B cell (primary cell): Measurements from ENCODE around the gene RALGAPA2.

Experiments used
- EZH2 ChIP-seq: IDR thresholded peaks from 2 replicates; pipeline ENCODE4 v1.6.1; 2012; ENCODE audit warnings: borderline replicate concordance, low read depth, mild to moderate bottlenecking, moderate library complexity, low read length; ENCODE audit not compliant: insufficient read depth, poor library complexity, severe bottlenecking
- TF ChIP-seq, protein P1 (sequence below): fragments of 200-600 bp; IDR thresholded peaks from one replicate; pipeline ENCODE4 v1.8.0; 2022; ENCODE audit warnings: antibody characterized with exemption, mild to moderate bottlenecking

DNA sequence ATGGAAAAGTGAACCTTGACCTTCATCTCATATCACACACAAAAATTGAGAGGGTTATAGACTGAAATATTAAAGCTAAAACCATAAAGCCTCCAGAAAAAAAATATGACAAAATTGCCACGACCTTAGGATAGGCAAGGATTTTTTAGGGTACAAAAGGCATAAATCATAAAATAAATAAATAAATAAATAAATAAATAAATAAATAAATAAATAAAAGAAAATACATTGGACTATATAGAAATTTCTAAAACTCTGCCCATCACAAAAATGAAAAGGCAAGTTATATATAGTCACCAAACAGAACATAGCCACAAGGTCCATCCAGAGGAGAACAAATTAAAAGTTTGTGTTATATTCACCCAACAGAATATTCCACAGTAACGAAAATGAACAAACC lies 235.9 kb downstream of the RALGAPA2 start:
- TF ChIP-seq, protein P1, sequence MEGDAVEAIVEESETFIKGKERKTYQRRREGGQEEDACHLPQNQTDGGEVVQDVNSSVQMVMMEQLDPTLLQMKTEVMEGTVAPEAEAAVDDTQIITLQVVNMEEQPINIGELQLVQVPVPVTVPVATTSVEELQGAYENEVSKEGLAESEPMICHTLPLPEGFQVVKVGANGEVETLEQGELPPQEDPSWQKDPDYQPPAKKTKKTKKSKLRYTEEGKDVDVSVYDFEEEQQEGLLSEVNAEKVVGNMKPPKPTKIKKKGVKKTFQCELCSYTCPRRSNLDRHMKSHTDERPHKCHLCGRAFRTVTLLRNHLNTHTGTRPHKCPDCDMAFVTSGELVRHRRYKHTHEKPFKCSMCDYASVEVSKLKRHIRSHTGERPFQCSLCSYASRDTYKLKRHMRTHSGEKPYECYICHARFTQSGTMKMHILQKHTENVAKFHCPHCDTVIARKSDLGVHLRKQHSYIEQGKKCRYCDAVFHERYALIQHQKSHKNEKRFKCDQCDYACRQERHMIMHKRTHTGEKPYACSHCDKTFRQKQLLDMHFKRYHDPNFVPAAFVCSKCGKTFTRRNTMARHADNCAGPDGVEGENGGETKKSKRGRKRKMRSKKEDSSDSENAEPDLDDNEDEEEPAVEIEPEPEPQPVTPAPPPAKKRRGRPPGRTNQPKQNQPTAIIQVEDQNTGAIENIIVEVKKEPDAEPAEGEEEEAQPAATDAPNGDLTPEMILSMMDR, result no peak
- no peak for TF ChIP-seq EZH2
